ENCODE data around the gene GIPC1.
A peak's percentile ranks its signal among the peaks of the same experiment; 100 is the strongest.
"Not testable (repeated sequence)": the region's sequence is repeated elsewhere in the genome, so short reads cannot be mapped to it uniquely, and the experiment has no call there.

The GIPC1 gene, protein sequence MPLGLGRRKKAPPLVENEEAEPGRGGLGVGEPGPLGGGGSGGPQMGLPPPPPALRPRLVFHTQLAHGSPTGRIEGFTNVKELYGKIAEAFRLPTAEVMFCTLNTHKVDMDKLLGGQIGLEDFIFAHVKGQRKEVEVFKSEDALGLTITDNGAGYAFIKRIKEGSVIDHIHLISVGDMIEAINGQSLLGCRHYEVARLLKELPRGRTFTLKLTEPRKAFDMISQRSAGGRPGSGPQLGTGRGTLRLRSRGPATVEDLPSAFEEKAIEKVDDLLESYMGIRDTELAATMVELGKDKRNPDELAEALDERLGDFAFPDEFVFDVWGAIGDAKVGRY

GRCh38 chr19:14496029-14496833 is at the start of gene GIPC1:
TSS of gene GIPC1 (minus strand) at chr19:14496127. CDS start at chr19:14482976, 13,151 bp downstream.
- DNase-seq (ENCODE audit: low spot score): peak; percentile 97
- FAIRE-seq: peak; percentile 89

DNA sequence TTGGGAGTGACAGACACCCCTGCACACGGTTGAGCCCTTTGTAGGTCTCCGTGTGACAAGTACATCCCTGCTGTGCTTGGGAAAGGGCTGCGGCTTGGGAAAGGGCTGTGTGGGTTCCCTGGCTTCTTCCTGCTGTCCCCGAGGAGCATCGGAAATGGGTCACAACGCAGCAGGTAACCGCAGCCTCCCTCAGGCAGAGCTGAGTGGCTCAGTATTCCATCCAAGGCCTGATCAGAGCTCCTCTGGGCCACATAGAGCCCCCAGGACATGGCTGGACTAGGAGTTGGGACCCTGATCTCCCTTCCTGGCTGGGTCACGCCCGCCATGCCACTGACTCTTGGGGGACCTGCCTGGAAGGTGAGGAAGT is 49.8 kb upstream of the GIPC1 start:
- no peak for FAIRE-seq
- DNase-seq (ENCODE audit: low spot score): no peak

GRCh38 chr19:14544977-14545715 is 49.2 kb upstream of the GIPC1 start:
- FAIRE-seq (no peak), DNase-seq (ENCODE audit: low spot score) (peak; percentile 33)

DNA sequence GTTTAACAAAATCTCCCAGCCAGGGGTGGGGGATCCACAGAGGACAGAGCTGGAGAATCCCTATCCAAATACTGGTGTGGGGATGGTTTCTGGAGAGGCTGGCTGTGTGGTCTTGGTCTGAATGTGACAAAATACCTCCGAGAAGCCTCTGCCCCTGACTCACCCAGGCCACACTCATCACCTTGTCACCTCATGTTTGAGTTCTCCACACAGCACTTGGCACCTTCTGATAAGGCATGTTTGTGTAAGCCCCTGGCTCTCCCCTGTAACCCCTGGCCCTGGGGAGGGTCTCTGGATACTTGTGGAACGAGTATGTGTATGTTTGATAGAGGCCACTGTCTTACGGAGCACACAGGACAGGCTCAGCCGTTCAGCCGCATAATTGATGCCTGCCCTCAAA is 48.1 kb upstream of the GIPC1 start:
- DNase-seq (ENCODE audit: low spot score): peak; percentile 39
- no peak for FAIRE-seq

DNA sequence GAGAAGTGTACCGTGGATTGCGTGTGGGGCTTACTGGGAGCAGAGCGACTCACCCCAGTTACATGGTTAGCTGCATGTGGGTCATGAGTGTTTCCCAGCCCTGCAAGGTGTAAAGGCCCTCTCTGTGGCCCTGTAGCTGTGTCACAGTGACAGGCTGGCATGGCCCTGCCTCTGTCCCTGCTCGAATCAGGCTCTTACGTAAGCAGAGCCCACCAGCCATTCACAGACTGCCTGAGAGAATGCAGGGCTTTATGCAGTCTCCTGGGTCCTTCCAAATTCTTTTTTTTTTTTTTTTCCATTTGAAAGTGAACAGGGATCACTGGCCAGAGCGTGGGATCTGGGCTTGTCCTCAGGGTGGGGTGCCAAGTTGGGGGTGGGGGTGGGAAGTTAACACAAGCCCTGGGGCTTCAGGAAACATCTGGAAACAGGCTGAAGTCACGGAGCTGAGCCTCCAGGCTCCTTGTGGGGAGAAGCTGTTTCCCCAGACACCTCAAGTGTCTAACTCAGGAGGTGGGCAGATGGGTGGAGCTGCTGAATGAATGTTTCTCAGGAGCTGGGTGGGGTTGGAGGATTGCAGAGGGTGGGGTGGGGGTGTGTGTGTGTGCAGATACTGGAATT is 46.9 kb upstream of the GIPC1 start:
- FAIRE-seq (no peak), DNase-seq (ENCODE audit: low spot score) (no peak)

DNA sequence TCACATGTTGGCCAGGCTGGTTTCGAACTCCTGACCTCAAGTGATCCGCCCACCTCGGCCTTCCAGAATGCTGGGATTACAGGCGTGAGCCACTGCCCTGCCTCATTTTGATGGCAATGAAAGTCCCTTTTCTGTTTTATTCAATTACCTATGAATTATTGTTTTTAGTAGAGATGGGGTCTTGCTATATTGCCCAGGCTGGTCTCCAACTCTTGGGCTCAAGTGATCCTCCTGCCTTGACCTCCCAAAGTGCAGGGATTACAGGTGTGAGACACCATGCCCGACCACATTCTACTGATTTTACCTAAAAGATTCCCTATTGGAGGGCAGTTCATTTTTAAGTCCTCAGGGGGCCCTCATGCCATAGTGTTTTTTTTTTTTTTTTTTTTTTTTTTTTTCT is 46.1 kb upstream of the GIPC1 start:
- not testable (repeated sequence) for FAIRE-seq

DNA sequence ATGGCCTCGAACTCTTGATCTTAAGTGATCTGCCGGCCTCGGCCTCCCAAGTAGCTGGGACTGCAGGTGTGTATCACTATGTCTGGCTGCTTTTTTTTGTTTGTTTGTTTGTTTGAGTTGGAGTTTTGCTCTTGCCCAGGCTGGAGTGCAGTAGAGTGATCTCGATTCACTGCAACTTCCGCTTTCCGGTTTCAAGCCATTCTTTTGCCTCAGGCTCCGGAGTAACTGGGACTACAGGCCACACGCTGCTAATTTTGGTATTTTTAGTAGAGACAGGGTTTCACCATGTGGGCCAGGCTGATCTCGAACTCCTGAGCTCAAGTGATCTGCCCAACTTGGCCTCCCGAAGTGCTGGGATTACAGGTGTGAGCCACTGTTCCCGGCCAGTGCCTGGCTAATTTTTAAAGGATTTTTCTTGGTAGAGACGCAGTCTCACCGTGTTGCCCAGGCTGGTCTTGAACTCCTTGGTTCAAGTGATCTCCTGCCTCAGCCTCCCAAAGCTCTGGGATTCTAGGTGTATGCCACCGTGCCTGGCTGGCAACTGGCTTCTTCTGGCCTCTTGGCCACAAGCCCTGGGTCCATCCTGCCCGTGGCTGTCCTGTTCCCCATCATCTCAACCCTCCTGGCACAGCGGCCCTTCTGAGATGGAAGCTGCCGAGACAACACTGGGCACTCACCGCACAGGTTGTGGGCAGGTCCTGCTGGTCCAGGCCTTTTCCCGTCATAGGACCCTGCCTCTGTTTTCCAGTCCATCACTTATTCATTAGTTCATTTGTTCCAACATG is 45.0 kb upstream of the GIPC1 start:
- FAIRE-seq: no peak
- DNase-seq (ENCODE audit: low spot score): no peak

More for the DNA sequence above, 46.1 kb upstream of the GIPC1 start:
- DNase-seq (ENCODE audit: low spot score): not testable (repeated sequence)

DNA sequence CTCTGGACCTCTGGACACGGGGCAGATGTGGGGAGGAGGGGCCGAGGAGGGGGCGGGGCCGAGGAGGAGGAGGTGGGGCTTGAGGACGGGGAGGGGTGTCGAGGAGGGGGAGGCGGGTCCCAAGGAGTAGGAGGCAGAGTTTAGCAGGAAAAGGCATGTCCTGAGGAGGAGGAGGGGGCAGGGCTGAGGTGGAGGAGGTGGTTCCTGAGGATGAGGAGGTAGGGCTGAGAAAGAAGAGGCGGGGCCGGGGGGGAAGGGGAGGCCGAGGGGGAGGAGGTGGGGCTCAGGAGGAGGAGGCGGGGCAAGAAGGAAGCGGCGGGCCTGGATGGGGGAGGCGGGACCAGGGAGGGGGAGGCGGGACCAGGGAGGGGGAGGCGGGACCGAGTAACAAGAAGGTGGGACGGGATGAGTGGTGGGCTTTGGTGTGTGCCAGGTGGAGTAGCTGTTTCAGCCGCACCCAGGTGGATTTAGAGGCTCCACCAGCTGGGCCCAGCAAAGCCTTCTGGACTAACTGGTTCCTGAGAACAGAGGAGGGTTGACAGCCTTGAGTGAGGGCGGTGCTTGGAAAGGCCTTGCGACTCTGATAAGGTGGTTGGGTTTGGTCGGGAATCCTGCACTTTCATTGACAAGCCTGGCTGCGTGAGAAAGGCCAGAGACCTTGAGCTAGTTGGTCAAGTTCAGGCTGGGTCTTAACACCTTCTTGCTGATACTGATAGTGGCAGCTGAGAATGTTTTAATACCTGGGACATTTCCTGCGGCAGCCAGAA is 41.2 kb upstream of the GIPC1 start:
- DNase-seq (ENCODE audit: low spot score) (no peak), FAIRE-seq (no peak)

- FAIRE-seq (no peak), DNase-seq (ENCODE audit: low spot score) (no peak)
These were observed 37.5 kb upstream of the GIPC1 start for GRCh38 chr19:14533450-14533849.

DNA sequence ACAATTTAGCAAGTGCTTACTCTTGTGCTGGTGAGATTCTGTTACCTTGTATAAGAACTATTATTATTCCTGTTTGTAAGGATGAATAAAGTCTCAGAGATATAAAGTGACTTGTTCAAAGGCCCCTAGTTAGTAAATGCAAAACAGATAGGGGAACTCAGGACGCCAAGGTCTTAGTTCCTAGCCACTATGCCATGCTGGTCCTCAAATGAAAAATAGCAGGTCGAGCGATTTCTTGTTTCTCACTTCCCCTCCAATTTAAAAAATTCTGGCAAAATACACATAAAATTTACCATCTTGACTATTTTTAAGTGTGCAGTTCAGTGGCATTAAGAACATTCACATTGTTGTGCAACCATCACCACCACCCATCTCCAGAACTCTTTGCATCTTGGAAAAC is 34.6 kb upstream of the GIPC1 start:
- DNase-seq (ENCODE audit: low spot score): no peak
- FAIRE-seq: no peak

DNA sequence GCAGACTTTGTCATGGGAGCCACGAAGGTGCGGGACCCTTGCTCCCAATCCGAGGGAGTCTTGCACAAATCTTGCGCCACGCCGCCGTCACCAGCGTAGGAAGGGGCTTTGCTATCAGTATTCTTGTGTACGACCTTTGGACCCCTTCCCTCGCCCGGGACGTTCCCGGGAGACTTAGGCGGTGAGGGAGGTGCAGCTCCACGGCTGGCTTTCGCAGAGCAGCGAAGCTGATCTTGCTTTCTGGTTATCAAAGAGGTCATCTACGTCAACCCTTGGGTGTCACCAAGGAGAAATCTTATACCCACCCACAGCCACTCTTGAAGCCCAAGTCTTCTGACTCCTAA is 34.0 kb upstream of the GIPC1 start:
- FAIRE-seq (no peak), DNase-seq (ENCODE audit: low spot score) (no peak)

- DNase-seq (ENCODE audit: low spot score) (peak; percentile 100), FAIRE-seq (peak; percentile 93)
These were observed 33.5 kb upstream of the GIPC1 start, which contains the start of gene TECR for GRCh38 chr19:14529254-14530004. TSS of gene TECR (plus strand) at chr19:14529594. CDS start at chr19:14529697, 103 bp downstream.

DNA sequence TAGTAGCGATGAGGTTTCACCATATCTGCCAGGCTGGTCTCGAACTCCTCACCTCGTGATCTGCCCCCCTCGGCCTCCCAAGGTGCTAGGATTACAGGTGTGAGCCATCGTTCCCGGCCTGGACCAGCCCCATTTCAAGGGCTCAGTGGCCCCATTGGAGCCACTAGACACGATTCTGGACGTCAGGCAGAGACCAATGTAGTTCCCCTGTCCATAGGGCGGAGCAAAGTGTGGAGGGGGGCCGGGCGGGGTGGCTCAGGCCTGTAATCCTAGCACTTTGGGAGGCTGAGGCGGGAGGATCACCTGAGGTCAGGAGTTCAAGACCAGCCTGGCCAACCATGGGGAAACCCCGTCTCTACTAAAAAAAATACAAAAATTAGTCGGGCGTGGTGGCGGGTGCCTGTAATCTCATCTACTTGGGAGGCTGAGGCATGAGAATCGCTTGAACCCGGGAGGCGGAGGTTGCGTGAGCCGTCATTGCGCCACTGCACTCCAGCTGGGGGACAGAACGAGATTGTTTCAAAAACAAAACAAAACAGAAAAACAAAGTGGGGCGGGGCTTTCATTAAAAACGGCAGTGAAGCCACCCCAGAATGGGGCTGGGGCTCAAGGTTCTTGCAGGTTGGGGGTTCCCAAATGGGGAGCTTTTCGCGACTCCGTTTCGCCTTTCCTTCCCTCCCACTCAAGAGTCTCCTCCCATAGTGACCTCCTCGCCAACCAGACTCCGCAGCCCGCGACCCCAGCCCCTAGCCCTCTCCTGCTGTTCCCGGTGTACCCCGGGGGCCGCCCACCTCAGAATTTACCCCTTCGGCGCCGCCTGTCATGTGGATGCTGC is 32.7 kb upstream of the GIPC1 start:
- no peak for DNase-seq (ENCODE audit: low spot score)
- FAIRE-seq: no peak

DNA sequence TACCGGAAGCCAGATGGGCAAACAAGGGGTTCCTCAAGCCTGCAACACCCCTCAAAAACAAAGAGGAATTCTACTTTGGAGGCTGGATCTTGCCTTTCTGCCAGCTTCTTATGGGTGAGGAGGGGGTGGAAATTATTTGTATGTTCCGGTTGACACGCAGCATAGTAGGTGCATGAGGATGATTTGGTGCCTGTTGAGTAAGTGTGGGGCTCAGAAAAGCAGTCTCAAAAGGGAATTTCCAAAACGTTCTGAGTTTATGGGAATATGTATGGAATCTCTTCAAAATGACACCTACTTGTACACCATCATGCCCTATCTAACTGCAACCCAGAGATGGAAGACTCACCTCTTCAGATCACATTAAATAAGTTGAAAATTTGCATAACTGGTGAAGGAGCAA is 30.5 kb upstream of the GIPC1 start:
- FAIRE-seq (no peak), DNase-seq (ENCODE audit: low spot score) (no peak)

GRCh38 chr19:14525729-14526128 is 29.8 kb upstream of the GIPC1 start:
- no peak for DNase-seq (ENCODE audit: low spot score)

DNA sequence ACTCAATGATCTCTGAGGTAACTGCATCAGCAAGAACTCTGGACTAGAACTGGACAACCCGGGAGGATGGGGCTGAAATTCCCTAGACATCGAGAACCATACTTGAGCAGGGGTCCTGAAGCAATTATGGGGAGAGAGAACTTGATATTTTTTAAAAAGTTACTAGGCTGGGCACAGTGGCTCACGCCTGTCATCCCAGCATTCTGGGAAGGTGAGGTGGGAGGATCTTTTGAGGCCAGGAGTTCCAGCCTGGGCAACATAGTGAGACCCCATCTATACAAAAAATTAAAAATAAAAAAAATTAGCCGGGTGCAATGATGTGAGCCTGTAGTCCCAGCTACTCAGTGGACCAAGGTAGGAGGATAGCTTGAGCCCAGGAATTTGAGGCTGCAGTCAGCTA is 24.6 kb upstream of the GIPC1 start:
- no peak for DNase-seq (ENCODE audit: low spot score)

More at GRCh38 chr19:14525729-14526128, 29.8 kb upstream of the GIPC1 start:
- no peak for FAIRE-seq

GRCh38 chr19:14519860-14520407 is 24.0 kb upstream of the GIPC1 start:
- FAIRE-seq: peak; percentile 76
- DNase-seq (ENCODE audit: low spot score): peak; percentile 98

More for the DNA sequence above, 24.6 kb upstream of the GIPC1 start:
- FAIRE-seq: no peak

- FAIRE-seq: no peak
- no peak for DNase-seq (ENCODE audit: low spot score)
These were observed 23.4 kb upstream of the GIPC1 start for GRCh38 chr19:14519245-14519859.

All from RCC 7860 (cell line).